PFSK-1 (cell line): ENCODE data around the gene TMOD3.

Experiments used
- REST ChIP-seq, 2 experiments: IDR thresholded peaks; 2 replicates each; pipeline versions ENCODE4 v1.6.1 to v1.8.0; 2011 to 2012; ENCODE audit warnings: low read depth in 2 of 2, low read length in 2 of 2, control low read depth in 1 of 2, inconsistent platforms in 1 of 2, mild to moderate bottlenecking in 1 of 2, moderate library complexity in 1 of 2; ENCODE audit not compliant: insufficient read depth in 1 of 2
- SIN3A ChIP-seq: IDR thresholded peaks from 2 replicates; pipeline ENCODE4 v1.6.1; 2012; ENCODE audit warnings: mild to moderate bottlenecking, low read length, moderate library complexity, borderline replicate concordance; ENCODE audit not compliant: insufficient read depth

DNA sequence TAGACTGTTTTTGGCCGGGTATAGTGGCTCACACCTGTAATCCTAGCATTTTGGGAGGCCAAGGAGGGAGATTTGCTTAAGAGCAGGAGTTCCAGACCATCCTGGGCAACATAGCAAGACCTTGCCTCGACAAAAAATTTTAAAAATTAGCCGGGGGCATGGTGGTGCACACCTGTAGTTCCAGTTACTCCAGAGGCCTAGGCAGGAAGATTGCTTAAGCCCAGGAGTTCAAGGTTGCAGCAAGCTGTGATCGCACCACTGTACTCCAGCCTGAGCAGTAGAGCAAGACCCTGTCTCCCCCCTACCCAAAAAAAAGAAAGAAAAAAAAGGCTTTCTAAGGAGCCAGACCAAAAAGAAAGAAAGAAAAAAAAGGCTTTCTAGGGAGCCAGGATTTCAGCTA, 36.7 kb downstream of the TMOD3 start:
- no peak for TF ChIP-seq SIN3A
- TF ChIP-seq REST (IDR thresholded peaks at IDR 0.05; ENCODE audit: insufficient read depth in 1 of 2, low read depth in 2 of 2, low read length in 2 of 2): no peak
